GM20000 (cell line): ENCODE measurements around the gene C1orf167.

Experiments
- DNase-seq: peaks from one replicate; pipeline ENCODE4 v3.0.0; 2012; ENCODE audit warnings: low spot score
- CTCF ChIP-seq: IDR thresholded peaks from 2 replicates; pipeline ENCODE4 v1.5.1; 2012; ENCODE audit warnings: mild to moderate bottlenecking, control low read depth; ENCODE audit errors: extremely low read depth, missing control alignments

The C1orf167 gene

DNA sequence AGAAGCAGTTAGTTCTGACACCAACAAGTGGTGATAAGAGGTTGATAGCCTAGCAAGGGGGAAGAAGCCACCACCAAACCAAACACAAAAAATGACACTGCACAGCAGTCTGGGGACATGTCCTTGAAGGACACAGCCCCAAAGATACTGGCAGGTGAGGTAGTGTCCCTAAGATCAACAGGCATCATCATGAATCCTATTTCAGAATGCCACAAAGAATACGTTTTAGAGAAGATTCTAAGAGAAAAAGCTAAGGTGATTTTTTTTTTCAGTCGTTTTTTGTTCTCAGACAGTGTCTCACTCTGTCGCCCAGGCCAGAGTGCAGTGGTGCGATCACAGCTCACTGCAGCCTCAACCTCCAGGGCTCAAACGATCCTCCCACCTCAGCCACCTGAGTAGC, 24.2 kb downstream of the C1orf167 start:
- no peak for DNase-seq

GRCh38 chr1:11787251-11787803, 25.3 kb downstream of the C1orf167 start:
- TF ChIP-seq CTCF = no peak
- no peak for DNase-seq

More for the DNA sequence above, 24.2 kb downstream of the C1orf167 start:
- no peak for TF ChIP-seq CTCF

DNA sequence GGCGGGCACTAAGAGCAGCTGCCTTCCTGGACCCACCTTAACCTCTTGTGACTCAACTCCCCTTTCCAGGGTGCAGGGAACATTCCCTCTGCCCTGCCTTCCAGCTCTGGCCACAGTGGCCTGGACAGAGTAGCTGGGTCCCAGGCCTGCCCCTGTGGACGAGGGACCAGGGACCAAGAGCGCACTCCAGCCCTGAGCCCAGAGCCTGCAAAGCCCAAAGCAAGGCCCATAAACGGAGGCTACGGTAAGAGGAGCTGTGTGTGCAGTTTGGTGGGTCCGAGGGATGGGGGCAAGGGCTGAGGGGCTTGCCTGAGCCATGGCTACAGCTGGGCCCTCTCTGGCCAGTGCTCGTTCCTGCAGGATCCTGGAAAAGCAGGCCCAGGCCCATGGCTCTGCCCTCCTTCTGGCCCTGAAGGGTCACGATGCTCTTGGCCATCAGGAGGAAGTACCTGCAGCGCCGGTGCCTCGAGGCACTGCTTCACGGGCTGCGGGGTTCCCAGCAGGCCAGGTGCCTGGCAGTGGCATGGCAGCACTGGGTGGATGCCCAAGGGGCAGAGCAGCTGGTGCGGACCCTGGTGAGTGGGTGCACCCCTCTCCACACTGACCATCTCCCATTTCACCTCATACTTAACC, 25.9 kb downstream of the C1orf167 start:
- no peak for DNase-seq
- no peak for TF ChIP-seq CTCF

GRCh38 chr1:11788549-11789053, 26.6 kb downstream of the C1orf167 start:
- TF ChIP-seq CTCF = no peak
- no peak for DNase-seq

- no peak for DNase-seq
- TF ChIP-seq CTCF = no peak
These were observed 27.4 kb downstream of the C1orf167 start for GRCh38 chr1:11789126-11790067.

DNA sequence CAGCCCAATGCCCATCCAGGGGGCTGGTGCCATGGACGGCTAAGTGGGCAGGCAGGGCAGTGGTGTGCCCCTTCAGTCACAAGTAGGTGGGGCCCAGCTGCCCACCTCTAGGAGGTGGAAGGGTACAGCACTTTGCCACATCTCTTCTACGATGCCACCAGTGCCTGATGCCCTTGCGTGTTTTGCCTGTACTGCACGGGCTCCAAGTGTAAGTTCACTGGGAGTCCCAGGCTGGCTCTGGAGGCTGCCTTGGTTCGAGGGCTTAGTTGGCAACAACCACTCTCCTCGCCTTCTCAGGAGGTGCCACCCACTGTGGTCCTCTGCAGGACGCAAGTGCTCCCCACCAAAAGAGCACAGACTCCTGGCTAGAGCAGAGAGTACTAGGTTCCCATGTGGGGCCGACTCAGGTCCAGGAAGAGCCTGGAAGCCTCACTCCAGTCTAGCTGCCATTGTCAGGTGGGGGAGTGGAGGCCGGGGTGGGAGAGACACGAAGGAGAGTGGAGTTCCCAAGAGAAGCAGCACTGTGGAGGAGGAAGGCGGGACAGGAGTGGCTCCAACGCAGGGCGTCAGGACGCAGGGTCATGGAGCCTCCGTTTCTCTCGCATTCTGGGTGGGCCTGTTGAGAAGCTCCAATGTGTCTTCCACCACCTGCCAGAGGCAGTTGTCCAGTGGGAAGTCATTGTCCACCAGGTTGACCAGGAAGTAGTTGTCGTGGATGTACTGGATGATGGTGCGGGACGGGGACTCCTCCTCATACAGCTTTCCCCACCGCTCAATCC, 28.3 kb downstream of the C1orf167 start:
- no peak for DNase-seq
- no peak for TF ChIP-seq CTCF
